Measurements from ENCODE around the gene CRIM1. TPM values are rescaled to one million over a fixed set of nuclear protein-coding genes. Genes with fewer than 3 reads are reported as not detected.

Gene CRIM1
- total and polyA plus RNA-seq, 2 of the 8 experiments (the other 6 are each of a cell fraction or from before 2014, with no cell fraction given): 9.4 to 28.4 TPM

DNA sequence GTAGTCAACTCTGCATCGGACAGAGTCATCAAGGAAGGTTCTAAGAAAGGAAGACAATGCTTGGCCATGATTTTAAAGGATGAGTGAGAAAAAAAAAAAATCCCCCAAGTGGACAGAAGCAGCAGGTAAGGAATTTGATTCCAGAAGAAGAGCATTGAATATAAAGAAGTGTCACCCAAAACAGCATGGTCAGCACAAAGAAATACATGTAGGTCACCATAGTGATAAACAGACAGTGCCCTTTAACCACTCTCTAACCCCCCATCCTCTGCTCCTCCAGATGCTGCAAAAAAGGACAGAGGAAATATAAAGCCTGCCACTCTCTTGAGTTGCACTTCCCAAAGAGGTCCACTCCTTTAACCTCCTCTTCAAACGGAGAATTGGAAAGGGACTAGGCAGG lies 219.0 kb downstream of the CRIM1 start (continued):
- no peak for TF ChIP-seq SP2 (IDR thresholded peaks at IDR 0.05; ENCODE audit: low read length)
